ENCODE measurements around the gene GCC2.
"Not testable (repeated sequence)": the region's sequence is repeated elsewhere in the genome, so short reads cannot be mapped to it uniquely, and the experiment has no call there.

DNA sequence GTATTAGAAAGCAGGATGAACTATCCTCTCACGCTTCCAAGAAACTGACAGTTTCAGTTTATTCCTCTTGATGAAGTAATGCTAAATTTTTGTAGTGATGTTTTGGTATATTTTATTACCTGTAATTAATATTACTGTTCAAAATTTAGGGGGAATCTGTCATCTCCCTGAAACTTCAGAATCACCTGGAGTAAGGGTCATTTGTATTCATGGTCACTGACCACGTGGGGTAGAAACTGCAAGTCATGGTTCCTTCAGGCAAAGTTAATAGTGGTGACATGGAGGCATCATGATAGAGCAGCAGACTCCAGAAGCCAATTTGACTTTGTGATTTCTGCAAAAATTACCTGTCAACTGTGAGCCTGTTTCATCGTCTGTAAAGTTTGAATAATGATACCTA is 47.2 kb downstream of the GCC2 start:
- TF ChIP-seq, protein P1, sequence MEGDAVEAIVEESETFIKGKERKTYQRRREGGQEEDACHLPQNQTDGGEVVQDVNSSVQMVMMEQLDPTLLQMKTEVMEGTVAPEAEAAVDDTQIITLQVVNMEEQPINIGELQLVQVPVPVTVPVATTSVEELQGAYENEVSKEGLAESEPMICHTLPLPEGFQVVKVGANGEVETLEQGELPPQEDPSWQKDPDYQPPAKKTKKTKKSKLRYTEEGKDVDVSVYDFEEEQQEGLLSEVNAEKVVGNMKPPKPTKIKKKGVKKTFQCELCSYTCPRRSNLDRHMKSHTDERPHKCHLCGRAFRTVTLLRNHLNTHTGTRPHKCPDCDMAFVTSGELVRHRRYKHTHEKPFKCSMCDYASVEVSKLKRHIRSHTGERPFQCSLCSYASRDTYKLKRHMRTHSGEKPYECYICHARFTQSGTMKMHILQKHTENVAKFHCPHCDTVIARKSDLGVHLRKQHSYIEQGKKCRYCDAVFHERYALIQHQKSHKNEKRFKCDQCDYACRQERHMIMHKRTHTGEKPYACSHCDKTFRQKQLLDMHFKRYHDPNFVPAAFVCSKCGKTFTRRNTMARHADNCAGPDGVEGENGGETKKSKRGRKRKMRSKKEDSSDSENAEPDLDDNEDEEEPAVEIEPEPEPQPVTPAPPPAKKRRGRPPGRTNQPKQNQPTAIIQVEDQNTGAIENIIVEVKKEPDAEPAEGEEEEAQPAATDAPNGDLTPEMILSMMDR (IDR thresholded peaks at IDR 0.05; ENCODE audit: poor library complexity, severe bottlenecking), result not testable (repeated sequence)
- not testable (repeated sequence) for TF ChIP-seq TAF1 (IDR thresholded peaks at IDR 0.05; ENCODE audit: low read depth); MXI1 (conservative IDR thresholded peaks at IDR 0.05; ENCODE audit: poor library complexity, severe bottlenecking); EP300 (conservative IDR thresholded peaks at IDR 0.05; ENCODE audit: poor library complexity, severe bottlenecking); RAD21 (conservative IDR thresholded peaks at IDR 0.05); POLR2AphosphoS5 (IDR thresholded peaks at IDR 0.05); EZH2 (IDR thresholded peaks at IDR 0.05; ENCODE audit: borderline replicate concordance, insufficient read depth, low read length, poor library complexity, severe bottlenecking); SMC3 (conservative IDR thresholded peaks at IDR 0.05; ENCODE audit: poor library complexity)
- TF ChIP-seq, protein P2, sequence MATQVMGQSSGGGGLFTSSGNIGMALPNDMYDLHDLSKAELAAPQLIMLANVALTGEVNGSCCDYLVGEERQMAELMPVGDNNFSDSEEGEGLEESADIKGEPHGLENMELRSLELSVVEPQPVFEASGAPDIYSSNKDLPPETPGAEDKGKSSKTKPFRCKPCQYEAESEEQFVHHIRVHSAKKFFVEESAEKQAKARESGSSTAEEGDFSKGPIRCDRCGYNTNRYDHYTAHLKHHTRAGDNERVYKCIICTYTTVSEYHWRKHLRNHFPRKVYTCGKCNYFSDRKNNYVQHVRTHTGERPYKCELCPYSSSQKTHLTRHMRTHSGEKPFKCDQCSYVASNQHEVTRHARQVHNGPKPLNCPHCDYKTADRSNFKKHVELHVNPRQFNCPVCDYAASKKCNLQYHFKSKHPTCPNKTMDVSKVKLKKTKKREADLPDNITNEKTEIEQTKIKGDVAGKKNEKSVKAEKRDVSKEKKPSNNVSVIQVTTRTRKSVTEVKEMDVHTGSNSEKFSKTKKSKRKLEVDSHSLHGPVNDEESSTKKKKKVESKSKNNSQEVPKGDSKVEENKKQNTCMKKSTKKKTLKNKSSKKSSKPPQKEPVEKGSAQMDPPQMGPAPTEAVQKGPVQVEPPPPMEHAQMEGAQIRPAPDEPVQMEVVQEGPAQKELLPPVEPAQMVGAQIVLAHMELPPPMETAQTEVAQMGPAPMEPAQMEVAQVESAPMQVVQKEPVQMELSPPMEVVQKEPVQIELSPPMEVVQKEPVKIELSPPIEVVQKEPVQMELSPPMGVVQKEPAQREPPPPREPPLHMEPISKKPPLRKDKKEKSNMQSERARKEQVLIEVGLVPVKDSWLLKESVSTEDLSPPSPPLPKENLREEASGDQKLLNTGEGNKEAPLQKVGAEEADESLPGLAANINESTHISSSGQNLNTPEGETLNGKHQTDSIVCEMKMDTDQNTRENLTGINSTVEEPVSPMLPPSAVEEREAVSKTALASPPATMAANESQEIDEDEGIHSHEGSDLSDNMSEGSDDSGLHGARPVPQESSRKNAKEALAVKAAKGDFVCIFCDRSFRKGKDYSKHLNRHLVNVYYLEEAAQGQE (IDR thresholded peaks at IDR 0.05; ENCODE audit: borderline replicate concordance), result not testable (repeated sequence)

Data from neural cell (in vitro differentiated cells).